ENCODE results near the gene MBTD1.

DNA sequence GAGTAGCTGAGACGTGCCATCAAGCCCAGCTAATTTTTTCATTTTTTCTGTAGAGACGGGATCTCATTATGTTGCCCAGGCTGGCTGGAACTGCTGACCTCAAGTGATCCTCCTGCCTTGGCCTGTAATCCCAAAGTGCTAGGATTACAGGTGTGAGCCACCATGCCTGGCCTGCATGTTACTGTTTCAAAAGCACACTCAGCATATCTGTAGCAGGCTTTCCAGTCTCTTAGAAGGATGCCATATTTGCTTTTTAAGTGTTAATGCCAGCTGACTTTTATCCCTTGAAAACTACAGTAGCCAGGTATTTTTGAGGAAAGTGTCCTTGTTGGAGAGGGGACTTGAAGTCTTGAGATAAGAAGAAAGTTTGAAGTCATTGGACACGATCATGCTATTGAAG lies 123.9 kb downstream of the MBTD1 start:
- no peak for TF ChIP-seq POLR2A (IDR thresholded peaks at IDR 0.05)
- TF ChIP-seq CTCF (IDR thresholded peaks at IDR 0.05), result no peak
